VCaP (cell line): ENCODE measurements around the gene ANTXR1.
A peak's percentile ranks its signal among the peaks of the same experiment; 100 is the strongest.

Source experiments
- H3K27ac ChIP-seq: fragments of 450-650 bp; 2 replicates; pipeline ENCODE4 v1.5.1; 2017
- CTCF ChIP-seq: fragments of 450-650 bp; conservative IDR thresholded peaks from 2 replicates; pipeline ENCODE4 v1.5.1; 2017; ENCODE audit warnings: mild to moderate bottlenecking, moderate library complexity

ANTXR1 gene

GRCh38 chr2:69133898-69134297, 120.9 kb downstream of the ANTXR1 start:
- no peak for TF ChIP-seq CTCF
- H3K27ac ChIP-seq = no peak overlapping the region

- H3K27ac ChIP-seq = no peak overlapping the region
- TF ChIP-seq CTCF = no peak
These were observed 121.4 kb downstream of the ANTXR1 start for GRCh38 chr2:69134306-69134945.

GRCh38 chr2:69138247-69138772, 125.3 kb downstream of the ANTXR1 start:
- H3K27ac ChIP-seq = peak overlapping the region; percentile 74
- no peak for TF ChIP-seq CTCF

GRCh38 chr2:69138793-69139459, 125.9 kb downstream of the ANTXR1 start:
- TF ChIP-seq CTCF = no peak
- peak overlapping the region; percentile 74 for H3K27ac ChIP-seq

GRCh38 chr2:69139778-69140670, 127.0 kb downstream of the ANTXR1 start:
- TF ChIP-seq CTCF = no peak

GRCh38 chr2:69141061-69141460, 128.1 kb downstream of the ANTXR1 start:
- no peak overlapping the region for H3K27ac ChIP-seq
- no peak for TF ChIP-seq CTCF

More at GRCh38 chr2:69139778-69140670, 127.0 kb downstream of the ANTXR1 start:
- peak overlapping the region; percentile 74 for H3K27ac ChIP-seq
